Endothelial cell of umbilical vein (primary cell): Measurements from ENCODE around the gene ZNHIT3. TPM values are rescaled to one million over a fixed set of nuclear protein-coding genes. Genes with fewer than 3 reads are reported as not detected.

Experiments
- BruUV-seq: library from RNA; stranded (reverse); fragments of 400-500 nt; replicated peaks from 2 replicates; lab custom pipeline; 2021; lab: Mats Ljungman, UMichigan
- CTCF ChIA-PET: fragments of 300-600, 350-600 bp; sonication (Branson Sonifier 250); formaldehyde crosslinking; loops from one replicate; lab custom pipeline; 2021; ENCODE audit warnings: antibody characterized with exemption, inconsistent platforms; lab: Charles Lee
- POLR2A ChIA-PET: fragments of 300-600, 350-600 bp; sonication (Branson Sonifier 250); formaldehyde crosslinking; loops from one replicate; lab custom pipeline; 2021; ENCODE audit warnings: antibody characterized with exemption, inconsistent platforms; lab: Charles Lee
- DNase-seq: peaks from one replicate; pipeline ENCODE4 v3.0.0-alpha.2; 2011; ENCODE audit warnings: low read depth, low spot score
- FAIRE-seq: peaks from 2 replicates; lab custom pipeline; 2011; peaks lifted over from hg19 to GRCh38; lab: Jason Lieb, UNC
- H2AFZ ChIP-seq: 2 replicates; pipeline ENCODE4 v1.6.0; 2012; ENCODE audit warnings: low read depth, low read length, control low read depth, inconsistent platforms
- H3K27ac ChIP-seq: 2 replicates; pipeline ENCODE4 v1.5.1; 2011; ENCODE audit warnings: low read depth, mild to moderate bottlenecking, control low read depth, low read length, moderate library complexity; ENCODE audit not compliant: insufficient read depth
- H3K27me3 ChIP-seq, 2 experiments: 2 replicates each; pipeline versions ENCODE4 v1.6.0 to v1.6.1; 2011; ENCODE audit warnings: low read length in 2 of 2, mixed read lengths in 1 of 2; ENCODE audit not compliant: control insufficient read depth in 2 of 2, insufficient read depth in 2 of 2
- H3K36me3 ChIP-seq, 2 experiments: 2 replicates in 1 of 2; 3 replicates in 1 of 2; pipeline ENCODE4 v1.5.1; 2011; ENCODE audit warnings: low read length in 2 of 2, mild to moderate bottlenecking in 1 of 2, moderate library complexity in 1 of 2; ENCODE audit not compliant: control insufficient read depth in 2 of 2, insufficient read depth in 2 of 2; ENCODE audit errors: extremely low read depth in 1 of 2
- H3K4me1 ChIP-seq: 3 replicates; pipeline ENCODE4 v1.5.1; 2011; ENCODE audit warnings: mild to moderate bottlenecking, low read length; ENCODE audit not compliant: control insufficient read depth, insufficient read depth; ENCODE audit errors: extremely low read depth
- H3K4me2 ChIP-seq: 2 replicates; pipeline ENCODE4 v1.6.1; 2011; ENCODE audit warnings: low read length, control low read depth, mixed read lengths; ENCODE audit not compliant: insufficient read depth
- H3K4me3 ChIP-seq, 3 experiments: fragments of 200-600 bp in 1 of 3; sonication (generic), shearing (Covaris generic) in 1 of 3; replicated peaks in 1 of 3; 2 replicates each; pipeline ENCODE4 v1.5.1; 2011 to 2016; ENCODE audit warnings: control low read depth in 3 of 3, low read length in 3 of 3, mild to moderate bottlenecking in 2 of 3, inconsistent platforms in 1 of 3, low read depth in 1 of 3, moderate library complexity in 1 of 3; ENCODE audit not compliant: insufficient read depth in 1 of 3
- H3K79me2 ChIP-seq: 2 replicates; pipeline ENCODE4 v1.6.0; 2012; ENCODE audit warnings: low read length, inconsistent platforms; ENCODE audit not compliant: control insufficient read depth, insufficient read depth
- H3K9ac ChIP-seq: replicated peaks from 2 replicates; pipeline ENCODE3; 2011; ENCODE audit warnings: low read length, control low read depth; ENCODE audit not compliant: insufficient read depth; ENCODE audit errors: extremely low read depth
- H3K9me1 ChIP-seq: replicated peaks from 3 replicates; pipeline ENCODE4 v1.6.0; 2011; ENCODE audit warnings: mild to moderate bottlenecking, low read length; ENCODE audit not compliant: control insufficient read depth, insufficient read depth; ENCODE audit errors: extremely low read depth
- H3K9me3 ChIP-seq: replicated peaks from 2 replicates; pipeline ENCODE4 v1.5.1; 2012; ENCODE audit warnings: low read length, inconsistent platforms; ENCODE audit not compliant: control insufficient read depth, insufficient read depth
- H4K20me1 ChIP-seq: replicated peaks from 2 replicates; pipeline ENCODE3; 2011; ENCODE audit warnings: mild to moderate bottlenecking, low read length; ENCODE audit not compliant: control insufficient read depth, insufficient read depth; ENCODE audit errors: extremely low read depth
- EZH2 ChIP-seq: IDR thresholded peaks from 2 replicates; pipeline ENCODE4 v1.6.1; 2012; ENCODE audit warnings: borderline replicate concordance, low read depth, mild to moderate bottlenecking, moderate library complexity, low read length, inconsistent platforms; ENCODE audit not compliant: severe bottlenecking
- FOS ChIP-seq: IDR thresholded peaks from 2 replicates; pipeline ENCODE4 v1.6.1; 2011; ENCODE audit warnings: mild to moderate bottlenecking, low read length, moderate library complexity, borderline replicate concordance; ENCODE audit not compliant: insufficient read depth
- GATA2 ChIP-seq: IDR thresholded peaks from 2 replicates; pipeline ENCODE4 v1.7.0; 2011; ENCODE audit warnings: low read depth, mild to moderate bottlenecking, moderate library complexity, mixed read lengths, low read length; ENCODE audit not compliant: insufficient read length, insufficient read depth
- JUN ChIP-seq: IDR thresholded peaks from 2 replicates; pipeline ENCODE4 v1.6.1; 2011; ENCODE audit warnings: borderline replicate concordance, low read depth; ENCODE audit not compliant: insufficient read length, insufficient read depth
- MYC ChIP-seq: IDR thresholded peaks from one replicate; pipeline ENCODE4 v1.6.1; 2011; ENCODE audit warnings: mild to moderate bottlenecking, low read depth, low read length
- POLR2A ChIP-seq: IDR thresholded peaks from 2 replicates; pipeline ENCODE4 v1.6.1; 2012; ENCODE audit warnings: low read depth, mild to moderate bottlenecking, control low read depth, low read length
- POLR2AphosphoS5 ChIP-seq: IDR thresholded peaks from 2 replicates; pipeline ENCODE4 v1.6.1; 2012; ENCODE audit warnings: low read depth, mild to moderate bottlenecking, control low read depth, low read length, moderate library complexity; ENCODE audit not compliant: insufficient read depth
- dilution Hi-C: fragments of 300-500 bp; cut with MboI; formaldehyde crosslinking; loops from one replicate; pipeline ENCODE4 v1.15.0; 2019; ENCODE audit warnings: low sequenced_read_pairs; ENCODE audit not compliant: extremely low pct_ligation_motif_present
- intact Hi-C: fragments of 100-400 bp; cut with micrococcal nuclease; formaldehyde crosslinking; loops from one replicate; pipeline ENCODE4 v1.10.0; 2022
- polyA plus RNA-seq, 4 experiments: library from polyadenylated mRNA; depleted of rRNA in 3 of 4; stranded (reverse) in 3 of 4; unstranded in 1 of 4; fragments of >200 nt; gene quantifications; 2 replicates each; pipeline versions ENCODE4 v1.2.1 to v1.2.3, GENCODE V29; 2011 to 2012; ENCODE audit warnings: missing spikeins in 1 of 4
- total RNA-seq: library from RNA; stranded (reverse); gene quantifications from 2 replicates; pipeline ENCODE4 v1.2.3, GENCODE V29; 2021
- TF ChIP-seq, protein P1 (sequence below), 2 donors: IDR thresholded peaks; 1 replicate in 1 of 2; 2 replicates in 1 of 2; pipeline ENCODE4 v1.5.1; 2011; ENCODE audit warnings: low read length in 2 of 2, mild to moderate bottlenecking in 2 of 2, moderate library complexity in 2 of 2, control low read depth in 1 of 2, inconsistent platforms in 1 of 2, low read depth in 1 of 2; ENCODE audit not compliant: insufficient read depth in 1 of 2; ENCODE audit errors: extremely low read depth in 1 of 2
- TF ChIP-seq, protein P2 (sequence below): IDR thresholded peaks from 2 replicates; pipeline ENCODE4 v1.6.1; 2011; ENCODE audit not compliant: insufficient read depth, insufficient read length

ZNHIT3 gene
- total and polyA plus RNA-seq, 2 donors (not counting 3 experiments of a cell fraction or from before 2014, with no cell fraction given), result 34.0 to 66.9 TPM

DNA sequence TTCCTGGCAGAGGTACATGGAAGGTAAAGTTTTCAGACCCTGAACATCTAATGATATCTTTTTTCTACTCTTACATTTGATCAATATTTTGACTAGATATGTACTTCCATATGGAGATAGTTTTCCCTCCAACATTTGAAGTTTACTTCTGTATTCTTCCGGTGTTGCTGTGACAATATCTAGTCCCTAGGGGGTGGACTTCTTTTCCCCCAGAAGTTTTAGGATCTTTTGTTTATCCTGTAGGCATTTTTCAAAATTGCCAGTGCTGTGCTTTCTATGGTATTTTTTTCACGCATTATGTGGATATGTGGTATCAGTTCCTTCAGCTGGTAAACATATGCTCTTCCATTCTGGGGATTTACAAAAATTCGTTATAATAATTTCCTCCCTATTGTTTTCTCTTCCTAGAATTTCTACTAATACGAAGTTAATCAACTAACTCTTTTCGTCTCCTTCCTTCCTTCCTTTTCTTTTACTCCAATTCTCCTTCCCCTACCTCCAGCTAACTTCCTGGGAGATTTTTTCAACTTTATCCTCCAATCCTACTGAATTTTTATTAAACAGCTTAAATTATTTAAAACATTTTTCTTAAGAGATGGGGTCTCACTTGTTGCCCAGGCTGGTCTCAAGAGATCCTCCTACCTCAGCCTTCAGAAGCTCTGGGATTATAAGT, 26.1 kb upstream of the ZNHIT3 start:
- dilution Hi-C loops, result no loop called here

DNA sequence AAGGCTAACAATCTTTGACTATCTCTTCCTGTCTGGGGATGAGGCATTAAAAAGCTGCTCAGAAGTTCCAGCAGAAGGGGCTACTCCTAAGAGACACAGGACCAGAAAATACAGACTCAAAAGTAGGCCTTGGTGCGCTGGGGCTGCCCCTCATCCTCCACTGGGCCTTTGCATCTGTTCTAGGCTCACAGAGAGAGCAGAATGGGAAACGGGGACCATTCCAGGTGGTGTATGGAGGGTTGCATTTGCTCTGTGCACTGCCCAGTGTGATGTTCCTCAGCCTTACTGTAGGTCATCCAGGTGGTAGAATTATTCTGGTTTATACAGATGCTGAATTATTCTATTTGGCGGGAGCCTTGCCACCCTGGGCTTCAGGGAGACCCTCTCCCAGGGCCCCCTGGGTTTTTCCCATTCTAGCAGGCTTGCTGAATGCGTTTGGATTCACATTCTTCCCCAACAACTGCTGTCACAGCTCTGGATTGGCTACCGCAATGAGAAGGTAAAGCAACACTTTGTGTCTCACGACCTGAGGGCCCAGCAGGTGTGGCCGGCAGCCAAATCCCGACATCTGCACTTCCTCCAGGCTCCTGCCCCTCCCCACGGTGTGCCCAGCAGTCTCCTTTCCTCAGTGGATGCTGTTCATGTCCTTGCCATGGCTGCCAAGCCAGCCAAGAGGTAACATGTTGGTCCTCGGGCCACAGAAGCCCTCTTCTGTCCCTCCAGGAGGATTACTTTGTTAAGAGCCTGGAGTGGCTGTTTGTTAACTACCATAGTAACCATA, 25.0 kb upstream of the ZNHIT3 start:
- H3K4me3 ChIP-seq, result no peak overlapping the region
- H4K20me1 ChIP-seq, result no peaks in the 10 kb centered on the region
- POLR2A ChIA-PET, result no interaction called here
- H3K9me1 ChIP-seq, result no peaks in the 10 kb centered on the region
- H3K79me2 ChIP-seq, result no peaks in the 10 kb centered on the region
- H3K4me2 ChIP-seq, result no peak overlapping the region
- BruUV-seq, result no TSS peak
- H3K27ac ChIP-seq, result no peak overlapping the region
- H3K9ac ChIP-seq, result no peak overlapping the region
- CTCF ChIA-PET, result no interaction called here
- no peak overlapping the region for H2AFZ ChIP-seq
- DNase-seq (no peak), FAIRE-seq (no peak)
- H3K9me3 ChIP-seq, result no peaks in the 10 kb centered on the region
- intact Hi-C loops, result no loop called here
- dilution Hi-C loops, result no loop called here
- H3K4me1 ChIP-seq, result no peaks in the 10 kb centered on the region
- H3K36me3 ChIP-seq, result no peaks in the 10 kb centered on the region
- TF ChIP-seq GATA2, result no peak
- no peak for TF ChIP-seq FOS
- TF ChIP-seq POLR2AphosphoS5, result no peak
- no peak for TF ChIP-seq EZH2
- TF ChIP-seq MYC, result no peak
- TF ChIP-seq POLR2A, result no peak
- TF ChIP-seq, protein P1, sequence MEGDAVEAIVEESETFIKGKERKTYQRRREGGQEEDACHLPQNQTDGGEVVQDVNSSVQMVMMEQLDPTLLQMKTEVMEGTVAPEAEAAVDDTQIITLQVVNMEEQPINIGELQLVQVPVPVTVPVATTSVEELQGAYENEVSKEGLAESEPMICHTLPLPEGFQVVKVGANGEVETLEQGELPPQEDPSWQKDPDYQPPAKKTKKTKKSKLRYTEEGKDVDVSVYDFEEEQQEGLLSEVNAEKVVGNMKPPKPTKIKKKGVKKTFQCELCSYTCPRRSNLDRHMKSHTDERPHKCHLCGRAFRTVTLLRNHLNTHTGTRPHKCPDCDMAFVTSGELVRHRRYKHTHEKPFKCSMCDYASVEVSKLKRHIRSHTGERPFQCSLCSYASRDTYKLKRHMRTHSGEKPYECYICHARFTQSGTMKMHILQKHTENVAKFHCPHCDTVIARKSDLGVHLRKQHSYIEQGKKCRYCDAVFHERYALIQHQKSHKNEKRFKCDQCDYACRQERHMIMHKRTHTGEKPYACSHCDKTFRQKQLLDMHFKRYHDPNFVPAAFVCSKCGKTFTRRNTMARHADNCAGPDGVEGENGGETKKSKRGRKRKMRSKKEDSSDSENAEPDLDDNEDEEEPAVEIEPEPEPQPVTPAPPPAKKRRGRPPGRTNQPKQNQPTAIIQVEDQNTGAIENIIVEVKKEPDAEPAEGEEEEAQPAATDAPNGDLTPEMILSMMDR (IDR thresholded peaks at IDR 0.05; ENCODE audit: extremely low read depth in 1 of 2, insufficient read depth in 1 of 2, low read depth in 1 of 2, low read length in 2 of 2), result no peak
- TF ChIP-seq, protein P2, sequence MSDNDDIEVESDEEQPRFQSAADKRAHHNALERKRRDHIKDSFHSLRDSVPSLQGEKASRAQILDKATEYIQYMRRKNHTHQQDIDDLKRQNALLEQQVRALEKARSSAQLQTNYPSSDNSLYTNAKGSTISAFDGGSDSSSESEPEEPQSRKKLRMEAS, result no peak
- no peak for TF ChIP-seq JUN
- peaks cover 0 to 2% of the 10 kb centered on the region in 2 experiments for H3K27me3 ChIP-seq

More for the DNA sequence above, 26.1 kb upstream of the ZNHIT3 start:
- BruUV-seq, result no TSS peak
- Histone ChIP-seq H3K79me2 (no peaks in the 10 kb centered on the region), H3K4me3 (no peak overlapping the region), H3K4me1 (no peaks in the 10 kb centered on the region), H3K9ac (no peak overlapping the region), H3K9me1 (no peaks in the 10 kb centered on the region), H2AFZ (no peak overlapping the region), H3K36me3 (no peaks in the 10 kb centered on the region), H3K27ac (no peak overlapping the region), H3K4me2 (no peak overlapping the region), H3K9me3 (no peaks in the 10 kb centered on the region), H3K27me3 (peaks cover 0 to 2% of the 10 kb centered on the region in 2 experiments), H4K20me1 (no peaks in the 10 kb centered on the region)
- FAIRE-seq (no peak), DNase-seq (no peak)
- TF ChIP-seq FOS (no peak), JUN (no peak), GATA2 (no peak)
- ChIA-PET CTCF (interaction anchor here (0.8 to 2.3 kb wide), 3 partner anchors 9 to 26 kb away, joined by 3 to 5 read pairs (median 3); partner anchors contain the start of gene ZNHIT3), POLR2A (no interaction called here)
- intact Hi-C loops, result no loop called here
